Neural progenitor cell (in vitro differentiated cells): ENCODE results near the gene TLK2.

Experiments
- EZH2 ChIP-seq: fragments of 200-600 bp; sonication (generic); IDR thresholded peaks from 2 replicates; pipeline ENCODE4 v1.6.1; 2017; ENCODE audit warnings: antibody characterized with exemption, mild to moderate bottlenecking, moderate library complexity
- TF ChIP-seq, protein P1 (sequence below): fragments of 200-600 bp; sonication (generic); IDR thresholded peaks from 2 replicates; pipeline ENCODE4 v1.5.1; 2017; ENCODE audit warnings: antibody characterized with exemption, mild to moderate bottlenecking

- TF ChIP-seq, protein P1, sequence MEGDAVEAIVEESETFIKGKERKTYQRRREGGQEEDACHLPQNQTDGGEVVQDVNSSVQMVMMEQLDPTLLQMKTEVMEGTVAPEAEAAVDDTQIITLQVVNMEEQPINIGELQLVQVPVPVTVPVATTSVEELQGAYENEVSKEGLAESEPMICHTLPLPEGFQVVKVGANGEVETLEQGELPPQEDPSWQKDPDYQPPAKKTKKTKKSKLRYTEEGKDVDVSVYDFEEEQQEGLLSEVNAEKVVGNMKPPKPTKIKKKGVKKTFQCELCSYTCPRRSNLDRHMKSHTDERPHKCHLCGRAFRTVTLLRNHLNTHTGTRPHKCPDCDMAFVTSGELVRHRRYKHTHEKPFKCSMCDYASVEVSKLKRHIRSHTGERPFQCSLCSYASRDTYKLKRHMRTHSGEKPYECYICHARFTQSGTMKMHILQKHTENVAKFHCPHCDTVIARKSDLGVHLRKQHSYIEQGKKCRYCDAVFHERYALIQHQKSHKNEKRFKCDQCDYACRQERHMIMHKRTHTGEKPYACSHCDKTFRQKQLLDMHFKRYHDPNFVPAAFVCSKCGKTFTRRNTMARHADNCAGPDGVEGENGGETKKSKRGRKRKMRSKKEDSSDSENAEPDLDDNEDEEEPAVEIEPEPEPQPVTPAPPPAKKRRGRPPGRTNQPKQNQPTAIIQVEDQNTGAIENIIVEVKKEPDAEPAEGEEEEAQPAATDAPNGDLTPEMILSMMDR: no peak
- TF ChIP-seq EZH2: no peak
Observed at GRCh38 chr17:62616993-62617893, 138.6 kb downstream of the TLK2 start.
